Memory B cell (primary cell): ENCODE data around the gene LRRC32.

Experiments
- ATAC-seq: fragments of 150-1000 bp; cut with Tn5 transposase; 2 replicates; pipeline ENCODE4 v1.10.0; 2021; ENCODE audit warnings: low read depth, mild to moderate bottlenecking, moderate library complexity
- DNase-seq, 2 donors: peaks; one replicate each; pipeline ENCODE4 v3.0.0; 2022; ENCODE audit warnings: low spot score in 2 of 2
- H3K27ac Mint-ChIP-seq: one replicate; pipeline ENCODE4 v1.8.0; 2022; ENCODE audit warnings: mild to moderate bottlenecking, moderate library complexity, mixed read lengths
- H3K27me3 Mint-ChIP-seq: one replicate; pipeline ENCODE4 v1.8.0; 2022; ENCODE audit warnings: mixed read lengths
- H3K36me3 Mint-ChIP-seq: one replicate; pipeline ENCODE4 v1.8.0; 2022; ENCODE audit warnings: mild to moderate bottlenecking, mixed read lengths
- H3K4me1 Mint-ChIP-seq: one replicate; pipeline ENCODE4 v1.8.0; 2022; ENCODE audit warnings: mixed read lengths
- H3K4me3 Mint-ChIP-seq: one replicate; pipeline ENCODE4 v1.8.0; 2022; ENCODE audit warnings: mild to moderate bottlenecking, moderate library complexity, mixed read lengths
- H3K9me3 Mint-ChIP-seq: one replicate; pipeline ENCODE4 v1.8.0; 2022; ENCODE audit warnings: mixed read lengths

Gene LRRC32

GRCh38 chr11:76634886-76635285, 35.7 kb downstream of the LRRC32 start:
- ATAC-seq, result no peak
- no peaks in the 10 kb centered on the region for H3K36me3 Mint-ChIP-seq
- H3K9me3 Mint-ChIP-seq, result peaks cover 3% of the 10 kb centered on the region
- DNase-seq, result no peak
- H3K4me3 Mint-ChIP-seq, result no peak overlapping the region
- H3K4me1 Mint-ChIP-seq, result peaks cover 42% of the 10 kb centered on the region
- no peak overlapping the region for H3K27ac Mint-ChIP-seq
- H3K27me3 Mint-ChIP-seq, result peaks cover 3% of the 10 kb centered on the region

GRCh38 chr11:76632492-76632891, 38.1 kb downstream of the LRRC32 start:
- H3K9me3 Mint-ChIP-seq, result peaks cover 3% of the 10 kb centered on the region
- no peak overlapping the region for H3K27ac Mint-ChIP-seq
- no peaks in the 10 kb centered on the region for H3K36me3 Mint-ChIP-seq
- H3K4me1 Mint-ChIP-seq, result peaks cover 43% of the 10 kb centered on the region
- DNase-seq (no peak), ATAC-seq (no peak)
- no peak overlapping the region for H3K4me3 Mint-ChIP-seq
- H3K27me3 Mint-ChIP-seq, result peaks cover 8% of the 10 kb centered on the region

- DNase-seq, result no peak
- ATAC-seq, result no peak
- H3K4me3 Mint-ChIP-seq, result no peak overlapping the region
- peaks cover 45% of the 10 kb centered on the region for H3K4me1 Mint-ChIP-seq
- H3K9me3 Mint-ChIP-seq, result peaks cover 3% of the 10 kb centered on the region
- H3K36me3 Mint-ChIP-seq, result no peaks in the 10 kb centered on the region
- H3K27ac Mint-ChIP-seq, result no peak overlapping the region
- H3K27me3 Mint-ChIP-seq, result peaks cover 8% of the 10 kb centered on the region
Observed at GRCh38 chr11:76631566-76632308, 38.8 kb downstream of the LRRC32 start.

GRCh38 chr11:76630600-76631281, 39.8 kb downstream of the LRRC32 start:
- Mint-ChIP-seq H3K9me3 (peaks cover 3% of the 10 kb centered on the region), H3K27ac (peak overlapping the region; percentile 89), H3K4me1 (peaks cover 43% of the 10 kb centered on the region), H3K27me3 (peaks cover 9% of the 10 kb centered on the region), H3K36me3 (no peaks in the 10 kb centered on the region), H3K4me3 (no peak overlapping the region)
- DNase-seq, result no peak
- no peak for ATAC-seq

GRCh38 chr11:76629853-76630599, 40.5 kb downstream of the LRRC32 start:
- H3K9me3 Mint-ChIP-seq, result peaks cover 7% of the 10 kb centered on the region
- H3K4me3 Mint-ChIP-seq, result peak overlapping the region; percentile 13
- peaks cover 45% of the 10 kb centered on the region for H3K4me1 Mint-ChIP-seq
- peak overlapping the region; percentile 89 for H3K27ac Mint-ChIP-seq
- peaks cover 15% of the 10 kb centered on the region for H3K27me3 Mint-ChIP-seq
- ATAC-seq, result peak; percentile 18
- DNase-seq, result no peak
- peaks cover 3% of the 10 kb centered on the region for H3K36me3 Mint-ChIP-seq

GRCh38 chr11:76629116-76629852, 41.3 kb downstream of the LRRC32 start:
- peaks cover 7% of the 10 kb centered on the region for H3K9me3 Mint-ChIP-seq
- H3K27me3 Mint-ChIP-seq, result peaks cover 19% of the 10 kb centered on the region
- DNase-seq, result peak; percentile 71 to 73
- H3K4me3 Mint-ChIP-seq, result peak overlapping the region; percentile 13
- H3K4me1 Mint-ChIP-seq, result peaks cover 45% of the 10 kb centered on the region
- H3K36me3 Mint-ChIP-seq, result peaks cover 3% of the 10 kb centered on the region
- H3K27ac Mint-ChIP-seq, result peak overlapping the region; percentile 89
- peak; percentile 67 for ATAC-seq

GRCh38 chr11:76628408-76628947, 42.1 kb downstream of the LRRC32 start:
- Mint-ChIP-seq H3K4me3 (no peak overlapping the region), H3K27ac (peak overlapping the region; percentile 89), H3K9me3 (peaks cover 7% of the 10 kb centered on the region), H3K4me1 (peaks cover 45% of the 10 kb centered on the region), H3K27me3 (peaks cover 23% of the 10 kb centered on the region), H3K36me3 (peaks cover 3% of the 10 kb centered on the region)
- peak; percentile 2 for ATAC-seq
- peak in 1 of 2 donors; percentile 26 for DNase-seq

- Mint-ChIP-seq H3K27ac (peak overlapping the region; percentile 89), H3K27me3 (peaks cover 29% of the 10 kb centered on the region), H3K4me1 (peaks cover 48% of the 10 kb centered on the region), H3K4me3 (peak overlapping the region; percentile 25), H3K9me3 (peaks cover 7% of the 10 kb centered on the region), H3K36me3 (peaks cover 3% of the 10 kb centered on the region)
- DNase-seq, result no peak
- ATAC-seq, result peak; percentile 7
Observed at GRCh38 chr11:76627606-76628005, 42.9 kb downstream of the LRRC32 start.

GRCh38 chr11:76626921-76627401, 43.6 kb downstream of the LRRC32 start:
- ATAC-seq, result peak; percentile 70
- H3K4me1 Mint-ChIP-seq, result peaks cover 48% of the 10 kb centered on the region

GRCh38 chr11:76626266-76626665, 44.3 kb downstream of the LRRC32 start:
- Mint-ChIP-seq H3K27ac (no peak overlapping the region), H3K27me3 (peaks cover 35% of the 10 kb centered on the region), H3K9me3 (peaks cover 7% of the 10 kb centered on the region), H3K4me1 (peaks cover 48% of the 10 kb centered on the region), H3K4me3 (peak overlapping the region; percentile 6), H3K36me3 (peaks cover 3% of the 10 kb centered on the region)
- DNase-seq, result no peak
- no peak for ATAC-seq

More at GRCh38 chr11:76626921-76627401, 43.6 kb downstream of the LRRC32 start:
- peaks cover 35% of the 10 kb centered on the region for H3K27me3 Mint-ChIP-seq
- peaks cover 3% of the 10 kb centered on the region for H3K36me3 Mint-ChIP-seq
- H3K27ac Mint-ChIP-seq, result peak overlapping the region; percentile 89
- peak overlapping the region; percentile 44 for H3K4me3 Mint-ChIP-seq
- H3K9me3 Mint-ChIP-seq, result peaks cover 7% of the 10 kb centered on the region
- DNase-seq, result peak; percentile 65 to 78

- H3K4me1 Mint-ChIP-seq, result peaks cover 48% of the 10 kb centered on the region
- H3K4me3 Mint-ChIP-seq, result no peak overlapping the region
- peaks cover 7% of the 10 kb centered on the region for H3K9me3 Mint-ChIP-seq
- H3K27me3 Mint-ChIP-seq, result peaks cover 37% of the 10 kb centered on the region
- H3K27ac Mint-ChIP-seq, result peak overlapping the region; percentile 46
- H3K36me3 Mint-ChIP-seq, result peaks cover 3% of the 10 kb centered on the region
- ATAC-seq (no peak), DNase-seq (no peak)
Observed at GRCh38 chr11:76625472-76626186, 44.9 kb downstream of the LRRC32 start.

- ATAC-seq (no peak), DNase-seq (no peak)
- H3K4me1 Mint-ChIP-seq, result peaks cover 39% of the 10 kb centered on the region
- peaks cover 3% of the 10 kb centered on the region for H3K36me3 Mint-ChIP-seq
- peak overlapping the region; percentile 46 for H3K27ac Mint-ChIP-seq
- H3K9me3 Mint-ChIP-seq, result peaks cover 3% of the 10 kb centered on the region
- no peak overlapping the region for H3K4me3 Mint-ChIP-seq
- peaks cover 36% of the 10 kb centered on the region for H3K27me3 Mint-ChIP-seq
Observed at GRCh38 chr11:76624500-76625379, 45.8 kb downstream of the LRRC32 start.
